GM21786 (cell line): ENCODE data around the gene OR2AG2.

ENCODE experiments used
- ATAC-seq: cut with Tn5 transposase; IDR thresholded peaks from one replicate; pipeline ENCODE4 v1.9.1; 2021; ENCODE audit not compliant: unreplicated experiment

The OR2AG2 gene

GRCh38 chr11:6742260-6742659, 29.5 kb downstream of the OR2AG2 start:
- ATAC-seq, result no peak

GRCh38 chr11:6738590-6738989, 33.2 kb downstream of the OR2AG2 start:
- ATAC-seq, result no peak

- ATAC-seq, result peak; percentile 78
Measured at GRCh38 chr11:6737872-6738466, 33.8 kb downstream of the OR2AG2 start.

GRCh38 chr11:6736495-6737121, 35.2 kb downstream of the OR2AG2 start:
- ATAC-seq, result no peak

- ATAC-seq, result no peak
Measured at GRCh38 chr11:6735306-6735705, 36.5 kb downstream of the OR2AG2 start.

- no peak for ATAC-seq
Measured at GRCh38 chr11:6734616-6735015, 37.2 kb downstream of the OR2AG2 start.

GRCh38 chr11:6733326-6734275, 38.2 kb downstream of the OR2AG2 start:
- ATAC-seq, result no peak

GRCh38 chr11:6727971-6728760, 43.6 kb downstream of the OR2AG2 start:
- no peak for ATAC-seq

- no peak for ATAC-seq
Measured at GRCh38 chr11:6725386-6725896, 46.3 kb downstream of the OR2AG2 start.

- ATAC-seq, result no peak
Measured at GRCh38 chr11:6724013-6724412, 47.8 kb downstream of the OR2AG2 start.

GRCh38 chr11:6721343-6721742, 50.4 kb downstream of the OR2AG2 start:
- no peak for ATAC-seq

GRCh38 chr11:6719576-6719975, 52.2 kb downstream of the OR2AG2 start:
- ATAC-seq, result no peak

GRCh38 chr11:6717426-6717825, 54.4 kb downstream of the OR2AG2 start:
- ATAC-seq, result no peak
